GM21528 (cell line): ENCODE data around the gene ZNF438.
"Not testable (repeated sequence)": the region's sequence is repeated elsewhere in the genome, so short reads cannot be mapped to it uniquely, and the experiment has no call there.

Experiments used
- ATAC-seq: cut with Tn5 transposase; IDR thresholded peaks from one replicate; pipeline ENCODE4 v1.9.1; 2021; ENCODE audit warnings: mild to moderate bottlenecking, moderate library complexity; ENCODE audit not compliant: unreplicated experiment, low FRiP score

ZNF438 gene

DNA sequence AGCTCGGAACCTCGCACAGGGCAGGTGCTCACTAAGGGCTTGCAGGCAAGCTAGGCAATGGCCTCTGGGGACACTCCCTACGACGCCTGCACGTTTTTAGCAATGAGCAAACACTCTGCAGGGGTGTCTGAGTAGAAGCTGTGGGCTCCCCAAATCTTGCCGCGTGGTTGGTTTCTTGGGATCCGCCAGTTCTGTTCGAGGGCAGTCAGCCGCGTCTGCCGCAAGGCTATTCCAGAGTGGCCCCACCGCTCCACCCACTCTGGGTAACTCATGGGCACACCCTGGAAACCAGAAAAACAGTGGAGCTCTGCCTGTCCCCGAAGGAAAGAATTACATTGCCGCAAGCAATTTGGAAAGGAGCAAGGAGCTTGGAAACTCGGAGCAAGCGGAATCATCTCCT lies 212.8 kb downstream of the ZNF438 start:
- no peak for ATAC-seq

DNA sequence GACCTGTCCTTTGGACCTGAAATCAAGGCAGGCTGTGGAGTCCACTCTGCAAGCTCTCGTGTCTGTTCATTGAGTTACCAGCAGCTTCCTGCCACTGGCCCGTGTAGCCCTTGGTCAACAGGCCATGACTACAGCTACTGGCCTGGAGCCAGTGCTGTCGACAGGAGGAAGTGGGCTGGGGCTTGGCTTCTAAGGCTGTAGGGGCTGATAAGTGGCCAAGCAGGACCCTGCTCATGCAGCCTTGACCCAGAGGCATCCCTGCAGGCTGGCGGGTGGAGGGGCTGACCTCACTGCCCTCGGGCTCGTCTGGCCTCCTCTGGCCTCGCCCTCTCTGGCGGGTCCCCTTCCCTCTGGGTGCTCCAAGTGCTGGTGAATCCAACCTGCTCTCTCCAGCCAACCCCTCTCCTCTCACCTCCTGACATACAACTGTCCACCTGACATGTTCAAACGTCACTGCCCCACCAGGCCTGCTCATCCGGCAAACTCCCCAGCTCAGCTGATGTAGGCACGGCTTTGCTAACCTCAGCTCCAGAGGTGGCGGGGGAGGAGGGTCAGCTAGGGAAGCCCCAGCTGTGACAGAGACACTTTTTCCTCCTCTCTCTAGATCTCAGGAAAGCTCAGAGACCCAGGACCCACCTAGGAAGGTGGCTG lies 213.5 kb downstream of the ZNF438 start:
- ATAC-seq, result no peak

DNA sequence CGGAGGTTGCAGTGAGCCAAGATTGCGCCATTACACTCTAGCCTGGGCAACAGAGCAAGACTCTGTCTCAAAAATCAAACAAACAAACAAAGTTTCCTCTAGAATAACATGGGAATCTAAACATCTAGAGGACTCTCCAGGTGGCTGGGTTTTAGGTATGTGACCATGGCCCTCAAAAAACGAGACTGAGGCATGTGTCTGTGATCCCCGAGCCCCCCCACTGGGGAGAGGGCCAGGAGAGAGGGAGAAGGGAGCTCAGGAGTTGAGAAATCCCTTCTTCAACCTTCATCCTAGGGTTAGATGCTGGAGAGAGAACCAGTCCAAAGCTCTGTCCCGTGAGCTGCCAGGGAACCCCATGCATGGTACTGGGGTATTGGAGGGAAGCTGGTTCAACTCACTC lies 214.1 kb downstream of the ZNF438 start:
- ATAC-seq, result no peak

DNA sequence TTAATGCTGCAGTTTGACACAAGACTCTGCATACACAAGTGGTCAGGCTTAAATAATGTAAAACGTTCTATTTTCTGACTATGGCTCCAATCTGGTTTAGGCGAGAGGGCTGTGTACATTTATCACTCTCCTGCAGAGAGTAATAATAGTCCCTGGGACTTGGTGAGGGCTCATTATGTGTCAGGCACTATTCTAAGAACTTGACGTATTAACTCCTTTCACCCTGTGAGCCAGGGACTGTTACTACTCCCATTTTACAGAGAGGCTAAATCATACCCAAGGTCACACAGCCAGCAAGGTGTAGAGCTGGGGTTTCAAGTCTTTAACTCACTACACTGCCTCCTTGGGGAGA lies 214.9 kb downstream of the ZNF438 start:
- no peak for ATAC-seq

DNA sequence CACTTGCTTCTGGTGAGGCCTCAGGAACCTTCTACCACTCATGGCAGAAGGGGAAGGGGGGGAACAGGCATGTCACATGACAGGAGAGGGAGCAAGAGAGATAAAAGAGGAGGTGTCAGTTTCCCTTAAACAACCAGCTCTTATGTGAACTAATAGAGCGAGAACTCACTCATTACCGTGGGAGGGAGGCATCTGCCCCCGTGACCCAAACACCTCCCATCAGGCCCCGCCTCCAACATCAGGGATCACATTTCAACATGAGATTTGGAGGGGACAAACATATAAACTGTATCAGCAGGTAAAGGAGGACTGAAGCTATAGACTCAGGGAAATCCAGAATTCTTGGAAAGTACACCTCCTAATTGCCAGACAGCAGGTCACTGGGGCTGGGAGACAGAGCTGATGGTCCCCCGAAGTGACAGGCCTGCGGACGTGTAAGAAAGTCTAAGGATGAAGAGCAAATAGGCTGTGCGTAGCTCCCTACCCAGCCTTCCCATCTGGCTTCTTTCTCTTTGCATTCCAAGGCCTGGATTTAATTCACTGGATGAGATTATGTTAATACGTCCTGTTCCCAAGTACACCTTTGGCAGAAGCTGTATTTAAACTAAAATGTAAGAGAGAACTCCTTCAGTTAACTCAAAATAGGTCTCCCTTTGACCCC lies 215.4 kb downstream of the ZNF438 start:
- no peak for ATAC-seq

DNA sequence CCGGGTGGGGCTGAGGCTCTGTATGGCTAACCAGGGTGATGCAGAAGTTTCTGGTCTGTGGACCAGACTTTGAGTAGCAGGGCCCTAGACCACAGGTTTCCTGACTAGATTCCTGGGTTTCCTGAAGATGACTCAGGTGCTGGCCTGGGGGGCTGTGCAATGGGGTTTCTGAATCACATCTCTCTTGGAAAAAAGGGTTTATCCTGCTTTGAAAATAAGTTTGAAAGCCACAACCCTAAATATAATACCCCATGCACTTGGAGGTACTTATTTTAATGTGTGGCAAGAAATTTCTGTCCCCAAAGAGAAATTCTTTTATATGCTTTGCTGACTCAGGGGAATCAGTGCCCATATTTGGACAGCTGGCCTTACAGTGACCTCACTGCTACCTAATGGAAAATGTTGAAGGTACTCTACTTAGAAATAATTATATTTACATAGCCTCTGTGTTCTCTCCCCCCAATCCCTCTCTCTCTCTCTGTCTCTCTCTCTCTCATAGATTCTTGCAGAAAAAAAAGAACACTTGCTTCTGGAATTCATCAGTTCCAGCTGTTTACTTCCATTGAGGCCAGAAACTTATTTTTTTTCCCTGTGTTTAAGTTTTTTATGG lies 217.7 kb downstream of the ZNF438 start:
- ATAC-seq, result no peak

DNA sequence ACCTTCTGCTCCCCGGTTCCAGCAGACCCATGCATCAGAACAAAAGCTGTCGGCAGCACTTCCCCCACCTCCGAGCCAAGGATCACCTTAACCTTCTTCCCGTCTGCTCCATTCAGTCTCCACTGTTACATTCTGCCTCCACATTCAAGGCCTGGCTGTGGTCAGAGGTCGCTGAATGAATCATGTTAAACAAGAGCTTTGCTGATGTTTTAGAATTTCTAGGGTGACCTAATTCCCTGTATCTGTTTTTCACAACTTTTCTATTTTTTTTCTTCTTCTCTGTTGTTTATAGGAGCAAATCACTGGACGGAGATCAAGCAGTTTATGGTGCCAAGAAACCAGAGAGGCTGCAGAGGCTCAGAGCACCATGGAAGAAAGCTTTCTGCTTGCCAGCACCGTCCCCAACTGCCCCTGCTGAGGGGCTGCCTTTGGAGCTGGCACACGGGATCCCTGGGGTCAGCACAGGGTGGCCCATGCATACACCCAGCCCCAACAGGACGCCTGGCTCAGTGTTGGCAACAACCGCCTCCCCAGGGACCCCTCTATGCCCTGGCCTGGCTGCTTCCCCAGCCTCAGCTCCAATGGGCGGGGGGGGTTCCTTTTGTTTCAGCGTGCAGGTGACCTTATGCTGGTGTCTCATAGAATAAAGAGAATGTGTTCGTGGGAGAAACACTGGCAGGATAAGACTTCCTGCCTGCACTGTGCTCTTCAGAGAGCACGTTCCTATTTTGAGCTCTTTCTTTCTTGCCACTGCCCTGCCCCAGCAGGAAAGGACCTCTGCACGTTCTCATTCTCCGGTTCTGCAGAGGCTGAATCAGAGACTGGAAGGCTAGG lies 219.4 kb downstream of the ZNF438 start:
- no peak for ATAC-seq

DNA sequence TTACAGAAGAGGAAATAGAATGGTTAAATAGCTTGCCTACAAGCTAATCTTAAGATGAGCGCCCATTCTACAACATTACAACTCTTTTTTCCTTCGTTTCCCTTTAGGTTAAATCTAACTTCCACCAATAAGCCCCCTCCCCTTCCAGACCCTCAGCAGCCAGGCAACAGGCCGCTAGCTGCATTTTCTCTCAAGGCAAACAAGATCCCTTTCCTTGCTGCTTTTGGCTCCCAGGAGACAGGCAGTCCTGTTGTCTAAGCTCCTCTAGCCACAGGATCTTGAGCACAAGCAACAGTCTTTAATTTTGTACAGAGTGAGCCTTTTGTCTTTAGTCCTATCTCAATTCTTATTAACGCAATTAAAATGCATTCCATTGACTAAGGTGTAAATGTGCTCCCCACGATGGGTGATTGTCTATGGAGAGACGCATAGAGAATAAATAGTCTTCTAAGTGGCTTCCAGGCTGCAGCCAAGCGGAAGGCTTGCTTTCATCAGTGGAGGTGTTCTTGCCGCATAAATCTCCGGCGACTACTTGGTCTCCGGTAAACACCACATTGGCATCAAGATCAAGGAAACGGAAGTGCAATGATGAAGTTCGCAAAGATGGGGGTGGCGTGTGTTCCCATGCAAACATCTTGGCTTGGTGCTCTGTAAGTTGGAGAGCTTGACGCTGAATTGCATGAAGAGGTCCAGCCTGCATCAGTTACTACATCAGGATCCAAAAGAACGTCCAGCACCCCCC lies 220.2 kb downstream of the ZNF438 start:
- ATAC-seq, result no peak

DNA sequence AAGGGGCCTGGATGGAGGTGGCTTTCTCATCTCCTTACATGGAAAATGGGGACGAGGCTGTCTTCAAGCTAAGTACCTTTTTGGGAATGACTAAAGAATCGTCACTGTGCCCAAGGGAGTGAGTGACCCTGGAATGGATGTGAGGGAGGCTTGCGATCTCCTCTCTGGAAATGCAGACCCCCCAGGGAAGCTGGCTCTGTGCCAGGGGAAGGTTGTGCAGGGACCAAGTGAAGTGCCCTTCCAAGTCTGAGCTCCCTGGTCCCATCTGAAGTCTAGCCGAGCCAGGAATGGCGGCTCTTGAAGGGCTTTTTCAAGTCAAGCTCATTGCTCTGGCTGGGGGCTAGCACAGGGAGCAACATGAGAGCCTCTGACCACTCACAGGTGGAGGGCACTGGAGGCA lies 221.2 kb downstream of the ZNF438 start:
- no peak for ATAC-seq

DNA sequence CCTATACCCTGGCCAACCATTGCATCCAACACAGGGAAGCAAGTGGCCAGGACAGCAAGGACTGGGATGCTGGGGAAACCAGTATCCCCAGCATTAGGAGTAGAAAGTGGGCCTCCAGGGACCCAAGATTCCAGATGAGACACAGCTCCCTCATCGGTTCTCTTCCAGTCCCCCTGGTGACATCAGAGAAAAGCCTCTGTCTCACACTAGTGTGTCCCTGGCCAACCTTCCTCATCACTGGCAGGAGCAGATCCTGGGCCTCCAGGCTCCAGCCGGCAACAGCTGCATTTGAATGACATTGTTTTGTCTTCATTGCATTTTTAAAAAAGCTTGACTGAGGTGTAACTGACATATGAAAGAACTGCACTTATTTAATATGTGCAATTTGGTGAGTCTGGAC lies 224.8 kb downstream of the ZNF438 start:
- no peak for ATAC-seq

DNA sequence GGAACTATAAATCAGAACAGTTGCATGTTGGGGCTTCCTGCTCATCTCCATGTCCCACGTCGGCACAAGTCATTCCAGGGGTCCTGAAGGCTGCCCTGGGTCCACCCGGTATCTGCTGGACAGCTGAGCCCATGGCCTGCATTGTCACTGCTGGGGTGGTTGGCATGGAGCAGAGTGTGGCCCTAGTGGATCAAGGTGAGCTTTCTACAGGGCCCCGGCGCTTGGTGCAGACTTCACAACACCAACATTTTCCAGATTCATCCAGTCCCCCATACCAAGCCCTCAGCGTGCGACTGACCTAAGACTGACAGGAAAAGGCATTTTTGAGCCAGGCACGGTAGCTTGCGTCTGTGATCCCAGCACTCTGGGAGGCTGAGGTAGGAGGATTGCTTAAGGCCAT lies 226.6 kb downstream of the ZNF438 start:
- no peak for ATAC-seq

DNA sequence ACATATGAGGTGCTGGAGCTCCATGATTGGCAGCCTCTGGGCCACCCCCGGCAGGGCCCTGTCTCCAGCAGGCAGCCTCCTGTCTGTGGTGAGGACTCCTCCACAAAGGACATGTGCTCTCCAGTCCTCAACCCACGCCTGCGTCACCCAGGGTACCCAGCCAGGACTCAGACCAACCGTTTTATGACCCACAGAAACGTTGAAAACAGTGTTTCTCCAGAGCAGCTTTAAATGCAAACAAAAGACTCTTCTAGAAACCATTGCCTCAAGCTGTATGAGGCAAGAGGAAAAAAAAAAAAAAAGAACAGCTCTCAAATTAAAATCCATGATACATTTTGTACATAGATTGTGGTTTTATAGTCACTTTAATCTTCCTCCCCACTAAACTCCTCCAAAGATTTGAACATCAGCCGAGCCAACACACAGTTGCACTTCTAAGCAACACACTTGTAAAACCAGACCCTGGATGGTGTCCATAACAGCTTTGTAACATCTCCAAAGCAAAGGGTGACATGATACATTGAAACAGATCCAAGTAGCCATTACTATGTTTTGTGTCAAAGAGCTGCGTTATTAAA lies 227.1 kb downstream of the ZNF438 start:
- no peak for ATAC-seq

DNA sequence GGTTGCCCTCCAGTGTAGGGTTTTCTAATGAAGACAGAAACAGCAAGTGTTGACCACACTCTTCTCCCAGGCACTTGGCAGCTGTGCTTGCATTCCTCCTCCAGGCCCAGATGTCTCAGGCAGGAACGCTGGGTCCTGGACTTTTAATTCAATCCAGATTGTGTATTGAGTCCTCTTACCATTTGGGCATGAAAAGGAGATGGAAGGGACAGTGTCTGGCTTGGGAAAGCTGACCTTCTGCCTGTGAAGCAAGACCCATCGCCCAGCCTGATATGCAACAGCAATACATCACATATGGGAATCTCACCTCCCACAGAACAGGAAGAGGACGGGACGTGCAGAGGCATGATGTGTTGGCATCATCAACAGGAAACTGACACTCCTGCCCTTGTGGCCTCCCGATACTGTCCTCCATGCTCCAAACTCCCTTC lies 227.8 kb downstream of the ZNF438 start:
- no peak for ATAC-seq

DNA sequence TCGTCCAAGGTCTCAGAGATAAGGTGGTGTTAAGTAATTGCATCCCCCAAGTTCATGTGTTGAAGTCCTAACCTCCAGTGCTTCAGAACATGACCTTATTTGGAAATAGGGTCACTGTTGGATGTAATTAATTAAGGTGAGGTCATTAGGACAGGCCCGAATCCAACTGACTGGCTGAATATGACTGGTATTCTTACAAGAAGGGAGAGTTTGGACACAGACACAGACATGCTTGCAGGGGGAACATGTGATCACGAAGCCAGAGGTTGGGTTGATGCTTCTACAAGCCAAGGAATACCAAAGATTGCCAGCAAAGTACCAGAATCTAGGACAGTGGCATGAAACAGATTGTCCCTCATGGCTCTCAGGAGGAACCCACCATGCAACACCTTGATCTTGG lies 228.6 kb downstream of the ZNF438 start:
- no peak for ATAC-seq

DNA sequence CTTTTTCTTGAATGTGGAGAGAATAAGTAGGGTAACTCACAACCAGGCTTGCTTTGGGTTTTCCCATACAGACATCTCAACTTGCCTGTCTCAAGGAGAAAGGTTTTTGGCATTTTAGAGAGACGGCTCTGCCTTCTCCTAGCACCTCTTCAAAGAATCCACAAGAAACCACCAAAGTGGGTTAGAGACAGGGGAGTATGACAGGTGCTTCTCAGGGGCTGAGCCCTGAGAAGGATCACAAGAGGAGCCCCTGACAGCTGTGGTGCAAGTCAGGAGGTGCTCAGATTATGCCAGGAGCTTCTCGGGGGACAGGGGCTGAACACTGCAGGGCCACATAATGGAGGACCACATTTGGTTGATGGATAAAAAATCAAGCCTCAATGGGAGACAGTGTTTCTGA lies 231.3 kb downstream of the ZNF438 start:
- ATAC-seq, result no peak

DNA sequence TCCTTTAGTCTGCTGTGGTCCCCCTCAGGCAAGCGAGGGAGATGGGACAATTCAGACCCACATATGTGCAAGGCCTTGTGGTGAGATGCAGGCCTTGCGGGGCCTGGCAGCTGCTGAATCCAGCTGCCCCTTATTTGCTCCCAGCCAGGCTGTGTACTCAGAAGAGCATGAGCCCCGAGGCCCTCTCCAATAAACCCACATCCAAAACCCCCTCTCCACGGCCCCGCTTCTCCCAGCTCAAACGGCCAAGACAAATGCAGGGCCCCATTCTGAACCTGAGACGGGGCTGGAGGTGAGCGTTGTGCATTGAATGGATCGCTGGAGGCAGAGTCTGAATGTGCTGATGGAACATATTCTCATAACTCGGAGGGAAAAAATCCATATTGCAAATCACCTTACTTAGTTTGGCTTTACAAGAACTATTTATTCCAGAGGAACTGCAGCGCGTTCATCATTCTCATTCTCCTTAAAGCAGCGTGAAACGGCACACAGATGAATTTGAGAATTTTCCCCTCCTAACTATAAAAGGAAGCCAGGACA lies 232.9 kb downstream of the ZNF438 start:
- no peak for ATAC-seq

DNA sequence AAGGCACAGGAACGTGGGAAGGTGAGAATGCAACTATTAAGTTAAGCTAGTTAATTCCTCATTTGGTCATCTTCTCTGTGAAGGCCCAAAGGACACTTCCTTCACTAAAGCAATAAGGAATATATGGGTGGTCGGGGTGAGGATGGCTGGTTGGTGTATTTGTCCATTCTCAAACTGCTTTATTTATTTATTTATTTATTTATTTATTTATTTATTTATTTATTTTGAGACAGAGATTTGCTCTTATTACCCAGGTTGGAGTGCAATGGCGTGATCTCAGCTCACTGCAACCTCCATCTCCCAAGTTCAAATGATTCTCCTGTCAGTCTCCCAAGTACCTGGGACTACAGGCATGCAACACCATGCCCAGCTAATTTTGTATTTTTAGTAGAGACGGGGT lies 236.6 kb downstream of the ZNF438 start:
- ATAC-seq, result not testable (repeated sequence)
